Measurements from ENCODE around the gene SYT12. TPM values are rescaled to one million over a fixed set of nuclear protein-coding genes. Genes with fewer than 3 reads are reported as not detected.

Gene SYT12
- total and polyA plus RNA-seq, 9 of the 15 experiments (the other 6 are each of a cell fraction or from before 2014, with no cell fraction given) = 0.03 to 0.11 (median 0.03) TPM; not detected in 4

DNA sequence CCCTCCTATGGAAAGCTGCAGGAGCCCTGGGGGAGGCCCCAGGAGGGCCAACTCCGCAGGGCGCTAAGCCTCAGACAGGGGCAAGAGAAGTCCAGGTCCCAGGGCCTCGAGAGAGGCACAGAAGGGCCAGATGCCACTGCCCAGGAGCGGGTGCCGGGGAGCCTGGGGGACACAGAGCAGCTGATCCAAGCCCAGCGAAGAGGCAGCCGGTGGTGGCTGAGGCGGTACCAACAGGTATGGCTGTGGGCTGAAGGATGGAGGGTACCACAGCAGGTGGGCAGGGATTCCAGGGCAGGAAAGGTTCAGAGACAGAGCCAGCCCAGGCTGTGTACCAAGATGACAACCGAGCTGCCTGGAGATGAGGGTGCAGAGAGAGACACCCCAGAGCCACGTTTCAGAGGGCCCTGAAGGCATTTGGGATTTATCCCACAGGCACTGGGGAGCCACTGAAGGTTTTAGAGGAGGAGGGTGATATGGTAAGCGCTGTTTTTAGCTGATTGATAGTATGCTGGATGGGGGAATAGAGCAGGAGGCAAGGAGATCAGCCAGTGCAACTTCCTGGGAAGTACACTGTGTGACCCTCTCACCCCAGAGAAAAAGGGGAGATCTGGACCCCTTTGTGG, 47.4 kb upstream of the SYT12 start:
- peak overlapping the region in 1 of 2 experiments; percentile 72; a peak in 2 of 4 replicates for H3K9ac ChIP-seq (ENCODE audit: insufficient read depth in 1 of 2, low read depth in 2 of 2, low read length in 2 of 2)
- ATAC-seq (no peak; the same call in 2 of the 3 replicates), FAIRE-seq (no peak), DNase-seq (ENCODE audit: extremely low read depth in 1 of 4, low spot score in 3 of 4) (no peak)
- no peaks in the 10 kb centered on the region for H3K9me3 ChIP-seq (replicated peaks; ENCODE audit: control insufficient read depth, insufficient read depth, low read depth, low read length)
- intact Hi-C loops (cut with micrococcal nuclease) = loop anchor here (2.0 to 5.0 kb wide), 3 partner anchors 83 to 281 kb away; partner anchors contain the start of gene RCE1
- H3K36me3 ChIP-seq (ENCODE audit: control insufficient read depth, insufficient read depth, low read length) = no peaks in the 10 kb centered on the region
- 47% methylated on average over 10 of the region's 11 CpGs for WGBS (ENCODE audit: insufficient coverage, low coverage, missing lambda C conversion rate)
- no peak overlapping the region for H2AFZ ChIP-seq (ENCODE audit: low read depth, low read length)
- H3K4me3 ChIP-seq = no peak overlapping the region
- POLR2A ChIA-PET = interaction anchor here (0.5 to 1.5 kb wide), 11 partner anchors 9 to 414 kb away, joined by 3 to 5 read pairs (median 3); partner anchors contain the start of gene RBM14
- no peak overlapping the region for H3K27ac ChIP-seq (ENCODE audit: extremely low read depth, low read depth, low read length)
- H4K20me1 ChIP-seq (replicated peaks; ENCODE audit: control insufficient read depth, insufficient read depth, low read length) = no peaks in the 10 kb centered on the region
- no peaks in the 10 kb centered on the region for H3K27me3 ChIP-seq (ENCODE audit: control insufficient read depth in 2 of 2, insufficient read depth in 2 of 2, low read length in 2 of 2)
- in situ Hi-C loops (cut with MboI) = loop anchor here (5.0 kb wide), 1 partner anchor 123 kb away; no protein-coding TSS in a partner anchor
- CTCF ChIA-PET (ENCODE audit: low intra/inter-chr PET ratio) = interaction anchor here (0.6 to 2.2 kb wide), 3 partner anchors 140 to 567 kb away, joined by 3 to 11 read pairs (median 3); no protein-coding TSS in a partner anchor
- H3K4me2 ChIP-seq (ENCODE audit: insufficient read depth, low read length) = no peak overlapping the region
- peaks cover 0 to 14% of the 10 kb centered on the region in 2 experiments; a peak in 3 of 5 replicates for H3K4me1 ChIP-seq (replicated peaks in 1 of 2; ENCODE audit: control insufficient read depth in 2 of 2, insufficient read depth in 2 of 2, low read length in 2 of 2)
- no TSS peak for BruUV-seq (replicated peaks)
- H3K79me2 ChIP-seq (ENCODE audit: control insufficient read depth, insufficient read depth, low read length) = no peaks in the 10 kb centered on the region
- no peaks in the 10 kb centered on the region for H3K9me1 ChIP-seq (ENCODE audit: control insufficient read depth, insufficient read depth, low read length)
- TF ChIP-seq PTBP1 (IDR thresholded peaks at IDR 0.05; ENCODE audit: low read depth, low read length) (0 out of 2 replicates have a peak, but pooled peaks have one; percentile 33), ZNF134 (CRISPR knock-in tag; conservative IDR thresholded peaks at IDR 0.05) (no peak), KDM1A (IDR thresholded peaks at IDR 0.05) (peak in 1 of 2 experiments; percentile 50; a peak in 1 of 4 replicates), CBFA2T2 (conservative IDR thresholded peaks at IDR 0.05) (no peak), POLR3A (IDR thresholded peaks at IDR 0.05; ENCODE audit: borderline replicate concordance, extremely low read depth, insufficient read depth, insufficient read length) (no peak), COPS2 (conservative IDR thresholded peaks at IDR 0.05) (no peak), NR3C1 (CRISPR knock-in tag; IDR thresholded peaks at IDR 0.05) (no peak), ZFP36 (IDR thresholded peaks at IDR 0.05; ENCODE audit: low read depth, low read length, partially characterized antibody) (peak; percentile 73)
- TF ChIP-seq, protein P1, sequence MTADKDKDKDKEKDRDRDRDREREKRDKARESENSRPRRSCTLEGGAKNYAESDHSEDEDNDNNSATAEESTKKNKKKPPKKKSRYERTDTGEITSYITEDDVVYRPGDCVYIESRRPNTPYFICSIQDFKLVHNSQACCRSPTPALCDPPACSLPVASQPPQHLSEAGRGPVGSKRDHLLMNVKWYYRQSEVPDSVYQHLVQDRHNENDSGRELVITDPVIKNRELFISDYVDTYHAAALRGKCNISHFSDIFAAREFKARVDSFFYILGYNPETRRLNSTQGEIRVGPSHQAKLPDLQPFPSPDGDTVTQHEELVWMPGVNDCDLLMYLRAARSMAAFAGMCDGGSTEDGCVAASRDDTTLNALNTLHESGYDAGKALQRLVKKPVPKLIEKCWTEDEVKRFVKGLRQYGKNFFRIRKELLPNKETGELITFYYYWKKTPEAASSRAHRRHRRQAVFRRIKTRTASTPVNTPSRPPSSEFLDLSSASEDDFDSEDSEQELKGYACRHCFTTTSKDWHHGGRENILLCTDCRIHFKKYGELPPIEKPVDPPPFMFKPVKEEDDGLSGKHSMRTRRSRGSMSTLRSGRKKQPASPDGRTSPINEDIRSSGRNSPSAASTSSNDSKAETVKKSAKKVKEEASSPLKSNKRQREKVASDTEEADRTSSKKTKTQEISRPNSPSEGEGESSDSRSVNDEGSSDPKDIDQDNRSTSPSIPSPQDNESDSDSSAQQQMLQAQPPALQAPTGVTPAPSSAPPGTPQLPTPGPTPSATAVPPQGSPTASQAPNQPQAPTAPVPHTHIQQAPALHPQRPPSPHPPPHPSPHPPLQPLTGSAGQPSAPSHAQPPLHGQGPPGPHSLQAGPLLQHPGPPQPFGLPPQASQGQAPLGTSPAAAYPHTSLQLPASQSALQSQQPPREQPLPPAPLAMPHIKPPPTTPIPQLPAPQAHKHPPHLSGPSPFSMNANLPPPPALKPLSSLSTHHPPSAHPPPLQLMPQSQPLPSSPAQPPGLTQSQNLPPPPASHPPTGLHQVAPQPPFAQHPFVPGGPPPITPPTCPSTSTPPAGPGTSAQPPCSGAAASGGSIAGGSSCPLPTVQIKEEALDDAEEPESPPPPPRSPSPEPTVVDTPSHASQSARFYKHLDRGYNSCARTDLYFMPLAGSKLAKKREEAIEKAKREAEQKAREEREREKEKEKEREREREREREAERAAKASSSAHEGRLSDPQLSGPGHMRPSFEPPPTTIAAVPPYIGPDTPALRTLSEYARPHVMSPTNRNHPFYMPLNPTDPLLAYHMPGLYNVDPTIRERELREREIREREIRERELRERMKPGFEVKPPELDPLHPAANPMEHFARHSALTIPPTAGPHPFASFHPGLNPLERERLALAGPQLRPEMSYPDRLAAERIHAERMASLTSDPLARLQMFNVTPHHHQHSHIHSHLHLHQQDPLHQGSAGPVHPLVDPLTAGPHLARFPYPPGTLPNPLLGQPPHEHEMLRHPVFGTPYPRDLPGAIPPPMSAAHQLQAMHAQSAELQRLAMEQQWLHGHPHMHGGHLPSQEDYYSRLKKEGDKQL (CRISPR knock-in tag; IDR thresholded peaks at IDR 0.05; ENCODE audit: borderline replicate concordance) = no peak
- TF ChIP-seq, protein P2, sequence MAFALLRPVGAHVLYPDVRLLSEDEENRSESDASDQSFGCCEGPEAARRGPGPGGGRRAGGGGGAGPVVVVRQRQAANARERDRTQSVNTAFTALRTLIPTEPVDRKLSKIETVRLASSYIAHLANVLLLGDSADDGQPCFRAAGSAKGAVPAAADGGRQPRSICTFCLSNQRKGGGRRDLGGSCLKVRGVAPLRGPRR (CRISPR knock-in tag; IDR thresholded peaks at IDR 0.05) = no peak
- TF ChIP-seq, protein P3, sequence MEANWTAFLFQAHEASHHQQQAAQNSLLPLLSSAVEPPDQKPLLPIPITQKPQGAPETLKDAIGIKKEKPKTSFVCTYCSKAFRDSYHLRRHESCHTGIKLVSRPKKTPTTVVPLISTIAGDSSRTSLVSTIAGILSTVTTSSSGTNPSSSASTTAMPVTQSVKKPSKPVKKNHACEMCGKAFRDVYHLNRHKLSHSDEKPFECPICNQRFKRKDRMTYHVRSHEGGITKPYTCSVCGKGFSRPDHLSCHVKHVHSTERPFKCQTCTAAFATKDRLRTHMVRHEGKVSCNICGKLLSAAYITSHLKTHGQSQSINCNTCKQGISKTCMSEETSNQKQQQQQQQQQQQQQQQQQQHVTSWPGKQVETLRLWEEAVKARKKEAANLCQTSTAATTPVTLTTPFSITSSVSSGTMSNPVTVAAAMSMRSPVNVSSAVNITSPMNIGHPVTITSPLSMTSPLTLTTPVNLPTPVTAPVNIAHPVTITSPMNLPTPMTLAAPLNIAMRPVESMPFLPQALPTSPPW (CRISPR knock-in tag; IDR thresholded peaks at IDR 0.05) = peak; percentile 1; the same call in 1 of the 2 replicates
- TF ChIP-seq, protein P4, sequence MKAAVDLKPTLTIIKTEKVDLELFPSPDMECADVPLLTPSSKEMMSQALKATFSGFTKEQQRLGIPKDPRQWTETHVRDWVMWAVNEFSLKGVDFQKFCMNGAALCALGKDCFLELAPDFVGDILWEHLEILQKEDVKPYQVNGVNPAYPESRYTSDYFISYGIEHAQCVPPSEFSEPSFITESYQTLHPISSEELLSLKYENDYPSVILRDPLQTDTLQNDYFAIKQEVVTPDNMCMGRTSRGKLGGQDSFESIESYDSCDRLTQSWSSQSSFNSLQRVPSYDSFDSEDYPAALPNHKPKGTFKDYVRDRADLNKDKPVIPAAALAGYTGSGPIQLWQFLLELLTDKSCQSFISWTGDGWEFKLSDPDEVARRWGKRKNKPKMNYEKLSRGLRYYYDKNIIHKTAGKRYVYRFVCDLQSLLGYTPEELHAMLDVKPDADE (conservative IDR thresholded peaks at IDR 0.05; ENCODE audit: control insufficient read depth, low read depth, low read length) = no peak

Measured in K562 (cell line).